Heart right ventricle (tissue), 16 donors: Measurements from ENCODE around the gene NAA10. TPM values are rescaled to one million over a fixed set of nuclear protein-coding genes. Genes with fewer than 3 reads are reported as not detected.
A peak's percentile ranks its signal among the peaks of the same experiment; 100 is the strongest.

ENCODE experiments used
- ATAC-seq, 8 donors: fragments of 200-7000 bp; cut with Tn5 transposase; one replicate each; pipeline ENCODE4 v1.9.1; 2020; ENCODE audit warnings: mild to moderate bottlenecking in 8 of 8, moderate library complexity in 8 of 8, moderate number of reproducible peaks in 1 of 8
- DNase-seq, 2 donors: peaks; one replicate each; pipeline ENCODE4 v3.0.0-alpha.2; 2020
- H3K27ac ChIP-seq, 10 donors: fragments of 200-600 bp; sonication (generic) in 2 of 10; one replicate each; pipeline versions ENCODE4 v1.5.0 to v1.8.0; 2020 to 2022; ENCODE audit warnings: mild to moderate bottlenecking in 3 of 10
- H3K27me3 ChIP-seq, 7 donors: fragments of 200-600 bp; one replicate each; pipeline ENCODE4 v1.8.0; 2021 to 2022; ENCODE audit warnings: mild to moderate bottlenecking in 2 of 7
- H3K36me3 ChIP-seq, 9 donors: fragments of 200-600 bp; sonication (generic) in 1 of 9; one replicate each; pipeline versions ENCODE4 v1.5.0 to v1.8.0; 2020 to 2022; ENCODE audit warnings: mild to moderate bottlenecking in 2 of 9
- H3K4me1 ChIP-seq, 9 donors: fragments of 200-600 bp; sonication (generic) in 1 of 9; one replicate each; pipeline versions ENCODE4 v1.5.0 to v1.8.0; 2020 to 2022; ENCODE audit warnings: mild to moderate bottlenecking in 4 of 9
- H3K4me3 ChIP-seq, 10 donors: fragments of 200-600 bp; sonication (generic) in 2 of 10; one replicate each; pipeline versions ENCODE4 v1.5.0 to v1.8.0; 2020 to 2022; ENCODE audit warnings: mild to moderate bottlenecking in 7 of 10, moderate library complexity in 2 of 10
- H3K9me3 ChIP-seq, 11 donors: fragments of 200-600 bp in 10 of 11; sonication (generic) in 2 of 11; one replicate each; pipeline versions ENCODE4 v1.5.0 to v1.8.0; 2013 to 2022; ENCODE audit warnings: mild to moderate bottlenecking in 2 of 11, control low read depth in 1 of 11, moderate library complexity in 1 of 11
- CTCF ChIP-seq, 9 donors: fragments of 200-600 bp; sonication (generic) in 2 of 9; IDR thresholded peaks; one replicate each; pipeline versions ENCODE4 v1.5.0 to v1.8.0; 2021 to 2022; ENCODE audit warnings: antibody characterized with exemption in 9 of 9, mild to moderate bottlenecking in 5 of 9, moderate library complexity in 1 of 9
- WGBS, 2 donors: extraction: QIAGEN DNeasy Blood & Tissue Kit; methylation state at CpG; one replicate each; pipeline ENCODE4 v1.1.7; 2013; ENCODE audit warnings: inconsistent platforms in 1 of 2; 5-methylcytosine and 5-hydroxymethylcytosine counted together
- intact Hi-C, 10 donors: fragments of 100-400 bp; cut with DNase I; formaldehyde crosslinking; loops; one replicate each; pipeline versions ENCODE4 v1.11.1 to v1.14.2; 2022
- polyA plus RNA-seq, 2 donors: library from polyadenylated mRNA; stranded (reverse); fragments of 200-250 nt; gene quantifications; one replicate each; pipeline ENCODE4 v1.2.3, GENCODE V29; 2013
- total RNA-seq, 10 donors: library from RNA; stranded (reverse); fragmentation: NEBNext Ultra II Directional in 3 of 10; extraction: Animal tissue kit (Norgen Biotek cat#: 25700) in 3 of 10; gene quantifications; one replicate each; pipeline versions ENCODE4 v1.2.1 to v1.2.4, GENCODE V29; 2021 to 2023
- donor health status: Arrhythmogenic right ventricular cardiomyopathy.
- donor health status: ischemic (EF 13 %, LVEDD 7.1; RV severe dilation, severe dysfunction).
- donor health status: healthy with polysubstance abuse.
- donor health status: DM: no; HTN: yes; CAD: no.
- donor health status: DM: no; HTN: no; CAD: no.
- donor health status: ischemic (EF 25% LVEDD 6.9; RV normal size, moderate dysfunction).
- donor health status: ischemic (EF 25% LVEDD 5.7; RV mildly dilated, moderate dysfunction).
- donor health status: healthy.
- donor health status: DM: yes; HTN: yes; CAD: no.
- donor health status: Ischemic cardiomyopathy.
- donor health status: ischemic (EF 35%, LVEDD 5.7; RV mildly dilated, moderate dysfunction).
- donor health status: nonischemic (EF 11% LVEDD 7.7; RV severe dilation, severe dysfunction).
- donor health status: DM: yes; HTN: yes; CAD: no.
- donor health status: PGD.
- donor health status: ischemic (EF 29% LVEDD 5.4; RV normal size, mild dysfunction).
- donor health status: nonischemic (EF 23%, LVEDD 6.1; RV moderate dilation, normal function).

Gene NAA10
- total and polyA plus RNA-seq, 12 donors = 46.9 to 228 (median 62.2) TPM

GRCh38 chrX:153933748-153934147 is 1.1 kb downstream of the NAA10 start:
- intact Hi-C loops = no loop called here

GRCh38 chrX:153932220-153932915 is 2.5 kb downstream of the NAA10 start:
- H3K27me3 ChIP-seq = peaks cover 0 to 19% (median 0%) of the 10 kb centered on the region in 7 donors
- no peak for TF ChIP-seq CTCF (IDR thresholded peaks at IDR 0.05)
- no peak overlapping the region for H3K4me3 ChIP-seq
- no peak overlapping the region for H3K27ac ChIP-seq
- ATAC-seq (no peak), DNase-seq (no peak)
- no peaks in the 10 kb centered on the region for H3K9me3 ChIP-seq
- 91 to 94% methylated on average over 13 of the region's 13 CpGs for WGBS, 2 donors
- intact Hi-C loops = no loop called here
- H3K4me1 ChIP-seq = peaks cover 0 to 40% (median 30%) of the 10 kb centered on the region in 9 donors
- peaks cover 0 to 40% (median 0%) of the 10 kb centered on the region in 9 donors for H3K36me3 ChIP-seq

More at GRCh38 chrX:153933748-153934147, 1.1 kb downstream of the NAA10 start:
- peaks cover 0 to 40% (median 0%) of the 10 kb centered on the region in 9 donors for H3K36me3 ChIP-seq
- peak overlapping the region in 7 of 10 donors; percentile 72 to 82 (median 78) for H3K27ac ChIP-seq
- H3K9me3 ChIP-seq = no peaks in the 10 kb centered on the region
- peak overlapping the region; percentile 58 to 78 (median 71) for H3K4me3 ChIP-seq
- no peak for TF ChIP-seq CTCF (IDR thresholded peaks at IDR 0.05)
- no peak for ATAC-seq
- 22 to 27% methylated on average over 7 of the region's 7 CpGs for WGBS, 2 donors
- DNase-seq = no peak
- peaks cover 0 to 21% (median 0%) of the 10 kb centered on the region in 7 donors for H3K27me3 ChIP-seq
- H3K4me1 ChIP-seq = peaks cover 0 to 33% (median 23%) of the 10 kb centered on the region in 9 donors

GRCh38 chrX:153931748-153932147 is 3.1 kb downstream of the NAA10 start:
- Histone ChIP-seq H3K4me3 (no peak overlapping the region), H3K27me3 (peaks cover 0 to 14% (median 0%) of the 10 kb centered on the region in 7 donors), H3K27ac (no peak overlapping the region), H3K36me3 (peaks cover 0 to 40% (median 0%) of the 10 kb centered on the region in 9 donors), H3K9me3 (no peaks in the 10 kb centered on the region), H3K4me1 (peaks cover 0 to 47% (median 36%) of the 10 kb centered on the region in 9 donors)
- no peak for DNase-seq
- 90 to 94% methylated on average over 13 of the region's 13 CpGs for WGBS, 2 donors
- TF ChIP-seq CTCF (IDR thresholded peaks at IDR 0.05) = no peak
- no peak for ATAC-seq
- intact Hi-C loops = no loop called here

GRCh38 chrX:153931151-153931550 is 3.7 kb downstream of the NAA10 start:
- intact Hi-C loops = no loop called here
- Histone ChIP-seq H3K27me3 (peaks cover 0 to 17% (median 0%) of the 10 kb centered on the region in 7 donors), H3K4me1 (peaks cover 0 to 52% (median 41%) of the 10 kb centered on the region in 9 donors), H3K9me3 (no peaks in the 10 kb centered on the region), H3K27ac (no peak overlapping the region), H3K4me3 (no peak overlapping the region), H3K36me3 (peaks cover 0 to 40% (median 0%) of the 10 kb centered on the region in 9 donors)
- ATAC-seq = no peak
- TF ChIP-seq CTCF (IDR thresholded peaks at IDR 0.05) = no peak
- WGBS, 2 donors = 90 to 93% methylated on average over 8 of the region's 8 CpGs
- DNase-seq = no peak
